SKM-1 (cell line): ENCODE measurements around the gene RAB40C.

Experiments used
- DNase-seq: peaks from one replicate; lab custom pipeline; 2025; ENCODE audit not compliant: unreplicated experiment; lab: John Stamatoyannopoulos, UW

RAB40C gene

DNA sequence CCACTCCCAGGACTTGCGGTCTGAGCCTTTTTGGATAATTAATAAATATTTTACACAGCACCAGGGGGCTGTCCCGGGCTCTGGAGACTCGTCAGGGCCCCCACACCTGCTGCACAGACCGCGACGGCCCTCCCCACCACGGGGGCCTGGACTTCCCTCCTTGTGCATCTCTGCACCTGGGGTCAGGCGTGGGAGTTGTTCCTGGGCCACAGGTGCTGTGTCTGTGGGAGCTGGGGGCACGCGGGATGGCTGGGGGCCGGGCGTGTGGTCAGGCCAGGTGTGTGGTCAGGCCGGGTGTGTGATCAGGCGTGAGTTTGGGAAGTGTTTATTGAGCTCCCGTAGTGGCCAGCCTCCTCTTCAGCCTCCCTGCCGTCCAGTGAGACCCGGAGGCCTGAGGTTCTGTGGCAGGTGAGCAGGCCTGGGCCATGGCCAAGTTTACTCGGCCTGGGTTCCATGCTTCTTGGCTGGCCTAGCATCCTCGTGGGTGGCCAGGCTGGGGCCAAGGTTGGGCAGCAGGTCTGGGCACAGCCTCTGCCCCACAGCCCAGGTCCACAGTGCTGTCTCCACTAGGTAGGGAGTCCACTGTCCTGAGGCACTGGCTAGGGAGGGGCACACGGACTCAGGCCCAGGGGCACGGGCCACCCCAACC is 88.5 kb downstream of the RAB40C start:
- DNase-seq: no peak
